NCI-H2107 treated with DMSO at 0.1 percent for 48 hours (cell line): ENCODE measurements around the gene FOXJ1.

Source experiments
- DNase-seq: peaks from one replicate; lab custom pipeline; 2025; ENCODE audit not compliant: unreplicated experiment; lab: John Stamatoyannopoulos, UW

FOXJ1 gene

GRCh38 chr17:76092526-76093413, 48.3 kb downstream of the FOXJ1 start:
- DNase-seq, result no peak

- no peak for DNase-seq
Measured at GRCh38 chr17:76091526-76092286, 49.3 kb downstream of the FOXJ1 start.

GRCh38 chr17:76090517-76091129, 50.4 kb downstream of the FOXJ1 start:
- DNase-seq, result no peak

DNA sequence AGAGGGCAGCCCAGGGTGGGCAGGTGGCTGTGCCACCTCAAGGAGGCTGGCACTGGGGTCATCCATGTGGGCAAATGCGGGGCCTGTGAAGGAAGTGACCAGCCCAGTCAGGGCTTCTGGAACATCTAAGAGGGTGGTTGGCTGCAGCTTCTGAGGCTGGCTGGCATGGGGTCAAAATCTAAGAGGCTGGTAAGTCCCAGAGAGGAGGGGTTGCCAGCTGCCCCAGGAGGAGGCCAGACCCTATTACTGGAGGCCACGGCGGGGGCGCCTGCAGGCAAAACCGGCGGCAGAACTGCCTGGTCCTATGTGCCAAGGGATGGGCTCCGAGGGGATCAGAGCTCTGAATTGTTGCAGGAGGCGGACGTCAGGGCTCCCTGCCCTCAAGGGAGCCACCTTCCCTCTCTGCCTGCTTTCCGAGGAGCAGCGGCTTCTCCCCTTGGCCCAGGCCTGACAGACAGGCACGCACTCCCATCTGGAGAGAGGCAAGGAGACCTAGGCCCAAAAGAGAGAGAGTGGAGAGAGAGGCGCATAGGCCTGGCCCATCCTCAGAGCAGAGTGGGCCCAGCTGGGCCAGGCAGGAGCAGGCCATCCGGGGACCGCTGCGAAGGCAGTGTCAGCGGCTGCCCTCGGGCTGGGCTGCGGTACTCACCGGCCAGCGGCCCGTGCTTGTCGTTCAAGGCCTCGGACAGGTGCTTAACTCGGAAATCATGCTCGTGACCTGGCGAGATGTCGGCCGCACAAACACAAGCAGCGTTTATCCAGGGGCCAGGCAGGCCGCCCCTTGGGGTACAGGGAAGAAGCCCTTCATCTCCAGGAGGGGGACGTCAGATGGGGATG, 51.1 kb downstream of the FOXJ1 start:
- no peak for DNase-seq

DNA sequence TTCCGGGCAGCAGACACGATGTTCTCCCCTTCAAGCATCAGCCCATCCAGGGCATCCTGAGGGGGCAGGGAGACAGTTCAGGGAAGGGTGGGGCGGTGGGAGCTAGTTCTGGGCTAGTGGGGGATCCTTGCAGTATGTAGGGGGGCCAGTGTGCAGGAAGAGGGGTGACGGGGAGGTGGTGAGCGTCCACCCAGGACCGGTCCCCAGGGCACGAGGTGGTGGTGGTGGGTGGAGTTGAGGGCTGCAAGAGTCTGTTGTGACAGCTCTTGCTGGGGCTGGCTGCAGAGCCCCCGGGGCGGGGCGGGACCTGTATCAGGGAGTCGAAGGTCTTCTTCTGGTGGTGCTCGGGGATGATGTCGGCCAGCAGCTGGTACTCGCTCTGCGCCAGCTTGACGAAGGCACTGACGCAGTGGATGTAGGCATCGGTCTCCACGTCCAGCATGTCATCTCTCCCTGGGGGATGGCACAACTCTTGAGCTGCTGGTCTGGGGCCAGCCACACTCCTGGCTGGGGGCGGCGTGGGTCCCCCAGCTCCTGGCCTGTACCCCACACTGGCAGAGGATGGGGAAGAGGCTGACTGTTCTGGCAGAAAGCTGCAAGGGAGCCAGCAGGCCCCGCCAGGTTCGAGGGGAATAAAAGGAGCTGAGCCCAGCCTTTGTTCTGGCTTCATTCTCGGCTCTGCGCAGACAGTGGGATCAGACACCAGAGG, 52.0 kb downstream of the FOXJ1 start:
- DNase-seq, result no peak

DNA sequence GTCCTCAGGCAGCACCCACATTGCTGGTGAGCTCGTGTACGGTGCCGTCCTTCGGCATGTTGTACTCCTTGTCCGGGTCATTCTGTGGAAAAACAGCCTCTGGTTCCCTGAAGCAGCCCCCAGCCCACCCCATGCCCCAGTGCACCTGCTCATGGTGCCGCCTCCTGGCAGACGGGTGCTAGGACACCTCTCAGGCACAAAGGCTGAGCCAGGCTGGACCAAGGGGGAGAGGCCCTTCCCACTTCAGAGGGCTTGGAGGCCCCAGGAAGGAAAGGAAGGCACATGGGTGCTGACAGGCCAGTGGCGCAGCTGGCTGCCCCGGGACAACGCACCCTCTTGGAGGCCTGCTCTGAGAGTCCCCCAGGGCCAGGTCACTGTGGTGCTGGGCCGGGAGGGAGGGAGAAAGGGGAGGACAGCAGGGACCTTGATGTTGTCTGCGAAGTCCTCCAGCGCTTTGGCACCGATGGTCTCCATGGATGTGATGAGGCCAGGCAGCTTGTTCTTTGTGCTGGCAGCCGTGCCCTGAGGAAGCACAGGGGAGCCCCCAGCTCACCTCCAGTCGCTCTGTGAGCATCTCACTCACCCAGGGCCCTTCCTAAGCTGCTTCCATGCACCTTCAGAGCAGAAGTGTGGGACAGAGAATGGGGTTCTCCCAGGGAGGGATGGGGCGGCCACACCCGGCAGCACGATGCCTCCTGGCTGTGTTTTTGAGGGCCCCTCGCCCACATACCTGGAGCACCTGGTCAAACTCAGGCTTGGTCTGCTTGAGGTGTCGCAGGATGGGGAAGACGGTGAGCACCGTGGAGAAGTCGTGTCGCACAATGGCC, 52.8 kb downstream of the FOXJ1 start:
- no peak for DNase-seq

DNA sequence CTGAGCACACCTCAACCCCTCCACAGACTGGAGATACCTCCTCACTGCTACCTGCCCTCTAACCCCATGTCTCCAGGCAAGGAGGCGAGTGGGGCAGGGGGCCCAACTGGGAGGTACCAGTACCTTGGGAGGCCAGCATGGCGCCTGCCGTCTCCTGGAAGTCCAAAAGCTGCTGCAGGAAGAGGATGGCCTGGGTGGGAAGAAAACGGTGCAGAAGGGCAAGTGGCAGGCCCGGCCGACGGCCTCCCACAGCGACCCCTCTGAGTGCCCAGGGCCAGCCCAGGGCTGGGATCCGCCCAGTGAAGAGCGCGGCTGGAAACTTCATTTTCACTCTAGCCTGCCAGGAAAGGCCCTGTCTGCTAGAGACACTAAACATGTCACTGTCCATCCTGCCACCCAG, 53.5 kb downstream of the FOXJ1 start:
- DNase-seq, result no peak

GRCh38 chr17:76086384-76086783, 54.7 kb downstream of the FOXJ1 start:
- no peak for DNase-seq
